A549 treated with DMSO at 1 μM for 4 hours (cell line): ENCODE results near the gene TEX13A. TPM values are rescaled to one million over a fixed set of nuclear protein-coding genes. Genes with fewer than 3 reads are reported as not detected.

Experiments used
- total RNA-seq: library from RNA; stranded (reverse); fragments of 200-300 nt; extraction: Qiagen RNA extraction; gene quantifications from 5 replicates; pipeline ENCODE4 v1.2.3, GENCODE V29; 2022; ENCODE audit warnings: low read depth

The TEX13A gene
- not detected in 5 replicates for total RNA-seq

GRCh38 chrX:105220636-105221035 lies at the start of gene TEX13A:
TEX13A (minus strand) TSS chrX:105220694; CDS start chrX:105220397, 297 bp downstream.

